Naive thymus-derived CD4-positive, alpha-beta T cell (primary cell): ENCODE results near the gene LUZP2. TPM values are rescaled to one million over a fixed set of nuclear protein-coding genes. Genes with fewer than 3 reads are reported as not detected.

ENCODE experiments used
- ATAC-seq: fragments of 150-1000 bp; cut with Tn5 transposase; 2 replicates; pipeline ENCODE4 v1.10.0; 2021; ENCODE audit warnings: mild to moderate bottlenecking, moderate library complexity
- CTCF ChIA-PET: fragments of 350-600 bp; sonication (Branson Sonifier 250); formaldehyde crosslinking; loops from one replicate; lab custom pipeline; 2021; ENCODE audit warnings: antibody characterized with exemption; lab: Charles Lee
- POLR2A ChIA-PET: fragments of 350-600 bp; sonication (Branson Sonifier 250); formaldehyde crosslinking; loops from one replicate; lab custom pipeline; 2021; ENCODE audit warnings: antibody characterized with exemption, inconsistent platforms; lab: Charles Lee
- DNase-seq, 9 donors: peaks; one replicate each; pipeline versions ENCODE4 v3.0.0 to v3.0.0-alpha.2; 2020 to 2022; ENCODE audit warnings: mixed read lengths in 1 of 9
- H3K27ac ChIP-seq: one replicate; pipeline ENCODE4 v1.7.0; 2013; ENCODE audit warnings: mild to moderate bottlenecking, low read depth, low read length, moderate library complexity
- H3K27me3 ChIP-seq, 2 donors: one replicate each; pipeline ENCODE4 v1.7.0; 2013; ENCODE audit warnings: low read length in 2 of 2, mild to moderate bottlenecking in 2 of 2, moderate library complexity in 2 of 2; ENCODE audit not compliant: control insufficient read depth in 2 of 2, insufficient read depth in 2 of 2
- H3K36me3 ChIP-seq, 3 experiments: 1 replicate in 2 of 3; 2 replicates in 1 of 3; pipeline ENCODE4 v1.7.0; 2013; ENCODE audit warnings: low read length in 3 of 3, mild to moderate bottlenecking in 3 of 3, moderate library complexity in 1 of 3; ENCODE audit not compliant: insufficient read depth in 3 of 3, control insufficient read depth in 2 of 3
- H3K4me1 ChIP-seq, 2 donors: one replicate each; pipeline ENCODE4 v1.7.0; 2013; ENCODE audit warnings: low read length in 2 of 2, mild to moderate bottlenecking in 2 of 2, moderate library complexity in 1 of 2; ENCODE audit not compliant: control insufficient read depth in 2 of 2, insufficient read depth in 2 of 2
- H3K4me3 ChIP-seq: 2 replicates; pipeline ENCODE4 v1.7.0; 2013; ENCODE audit warnings: mild to moderate bottlenecking, low read length
- H3K9me3 ChIP-seq, 3 experiments: 1 replicate in 2 of 3; 2 replicates in 1 of 3; pipeline ENCODE4 v1.7.0; 2013; ENCODE audit warnings: low read length in 3 of 3; ENCODE audit not compliant: control insufficient read depth in 2 of 3
- H3K27ac Mint-ChIP-seq, 9 donors: one replicate each; pipeline ENCODE4 v1.8.0; 2020 to 2022; ENCODE audit warnings: mixed read lengths in 9 of 9, mild to moderate bottlenecking in 8 of 9, moderate library complexity in 5 of 9, inconsistent platforms in 2 of 9
- H3K27me3 Mint-ChIP-seq, 5 donors: one replicate each; pipeline ENCODE4 v1.8.0; 2021 to 2022; ENCODE audit warnings: mixed read lengths in 5 of 5, mild to moderate bottlenecking in 1 of 5
- H3K36me3 Mint-ChIP-seq, 5 donors: one replicate each; pipeline ENCODE4 v1.8.0; 2020 to 2022; ENCODE audit warnings: mixed read lengths in 5 of 5, mild to moderate bottlenecking in 3 of 5, inconsistent platforms in 1 of 5
- H3K4me1 Mint-ChIP-seq, 7 donors: one replicate each; pipeline ENCODE4 v1.8.0; 2020 to 2022; ENCODE audit warnings: mixed read lengths in 7 of 7, mild to moderate bottlenecking in 3 of 7, inconsistent platforms in 1 of 7
- H3K4me3 Mint-ChIP-seq, 10 donors: one replicate each; pipeline ENCODE4 v1.8.0; 2020 to 2022; ENCODE audit warnings: mild to moderate bottlenecking in 10 of 10, mixed read lengths in 10 of 10, moderate library complexity in 6 of 10, inconsistent platforms in 2 of 10
- H3K9me3 Mint-ChIP-seq, 11 donors: one replicate each; pipeline ENCODE4 v1.8.0; 2020 to 2022; ENCODE audit warnings: mixed read lengths in 11 of 11, mild to moderate bottlenecking in 4 of 11, inconsistent platforms in 1 of 11, moderate library complexity in 1 of 11
- intact Hi-C, 2 donors: fragments of 100-400 bp; cut with micrococcal nuclease; formaldehyde crosslinking; loops; one replicate each; pipeline ENCODE4 v1.15.1; 2023
- polyA plus RNA-seq, 2 donors: library from polyadenylated mRNA; unstranded; fragments of 300-500 nt; fragmentation: Illumina TruSeq; gene quantifications; one replicate each; pipeline ENCODE4 v1.2.3, GENCODE V29; 2021
- total RNA-seq, 6 experiments: library from RNA in 5 of 6; stranded (reverse) in 5 of 6; gene quantifications; 1 replicate in 5 of 6; 2 replicates in 1 of 6; pipeline ENCODE4 v1.2.3 and lab custom pipeline; 2021 to 2026

The LUZP2 gene
- total and polyA plus RNA-seq, 7 experiments from 2014 or later, result not detected

DNA sequence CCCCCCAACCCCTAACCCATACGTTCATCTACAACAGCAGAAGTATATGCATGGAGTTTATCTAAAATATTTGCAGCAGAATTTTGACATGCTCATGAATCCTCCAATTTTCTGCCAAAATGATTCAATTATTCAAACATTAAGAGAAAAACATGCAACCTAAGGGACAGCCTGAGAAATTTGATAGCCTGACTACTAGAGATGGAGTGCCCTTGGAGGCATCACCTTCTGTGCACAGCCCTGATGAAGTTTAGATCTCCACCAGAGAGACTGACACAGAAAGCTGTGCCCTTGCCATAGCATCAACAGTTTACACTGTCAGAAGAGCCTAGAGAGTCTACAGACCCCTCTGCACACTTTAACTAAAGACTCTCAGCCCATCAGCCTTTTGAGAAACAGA is 217.7 kb downstream of the LUZP2 start:
- no peak for DNase-seq
- intact Hi-C loops, result no loop called here
- no peak for ATAC-seq
- H3K9me3 Mint-ChIP-seq, result peaks cover 0 to 12% (median 4%) of the 10 kb centered on the region in 11 donors
- no peaks in the 10 kb centered on the region for H3K27me3 ChIP-seq
- no peaks in the 10 kb centered on the region for H3K4me1 ChIP-seq
- H3K27ac ChIP-seq, result no peak overlapping the region
- H3K27ac Mint-ChIP-seq, result no peak overlapping the region
- CTCF ChIA-PET, result no interaction called here
- H3K4me3 Mint-ChIP-seq, result no peak overlapping the region
- POLR2A ChIA-PET, result no interaction called here
- H3K27me3 Mint-ChIP-seq, result no peaks in the 10 kb centered on the region
- no peaks in the 10 kb centered on the region for H3K4me1 Mint-ChIP-seq
- no peaks in the 10 kb centered on the region for H3K9me3 ChIP-seq
- H3K36me3 ChIP-seq, result no peaks in the 10 kb centered on the region
- no peak overlapping the region for H3K4me3 ChIP-seq
- H3K36me3 Mint-ChIP-seq, result no peaks in the 10 kb centered on the region

DNA sequence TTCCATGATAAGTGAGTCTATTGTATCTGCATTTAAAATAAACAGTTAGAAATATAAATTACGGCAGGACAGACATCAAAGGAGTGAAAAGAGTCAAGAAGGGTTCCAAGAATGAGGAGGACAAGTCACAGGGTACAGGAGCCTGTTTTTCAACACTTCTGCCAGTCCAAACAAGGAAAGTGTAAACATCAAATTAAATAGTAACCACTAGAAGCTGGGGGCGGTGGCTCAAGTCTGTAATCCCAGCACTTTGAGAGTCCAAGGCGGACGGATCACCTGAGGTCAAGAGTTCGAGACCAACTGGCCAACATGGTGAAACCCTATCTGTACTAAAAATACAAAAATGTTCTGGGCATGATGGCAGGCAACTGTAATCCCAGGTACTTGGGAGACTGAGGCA is 219.6 kb downstream of the LUZP2 start:
- Mint-ChIP-seq H3K4me3 (no peak overlapping the region), H3K27ac (no peak overlapping the region), H3K36me3 (no peaks in the 10 kb centered on the region), H3K9me3 (peaks cover 0 to 12% (median 4%) of the 10 kb centered on the region in 11 donors), H3K27me3 (no peaks in the 10 kb centered on the region), H3K4me1 (no peaks in the 10 kb centered on the region)
- intact Hi-C loops, result no loop called here
- DNase-seq (no peak), ATAC-seq (no peak)
- Histone ChIP-seq H3K4me3 (no peak overlapping the region), H3K27me3 (no peaks in the 10 kb centered on the region), H3K9me3 (no peaks in the 10 kb centered on the region), H3K27ac (no peak overlapping the region), H3K36me3 (no peaks in the 10 kb centered on the region), H3K4me1 (no peaks in the 10 kb centered on the region)
- CTCF ChIA-PET, result interaction anchor here (0.6 kb wide), 1 partner anchor 12 kb away, joined by 3 read pairs; no protein-coding TSS in a partner anchor
- POLR2A ChIA-PET, result no interaction called here

DNA sequence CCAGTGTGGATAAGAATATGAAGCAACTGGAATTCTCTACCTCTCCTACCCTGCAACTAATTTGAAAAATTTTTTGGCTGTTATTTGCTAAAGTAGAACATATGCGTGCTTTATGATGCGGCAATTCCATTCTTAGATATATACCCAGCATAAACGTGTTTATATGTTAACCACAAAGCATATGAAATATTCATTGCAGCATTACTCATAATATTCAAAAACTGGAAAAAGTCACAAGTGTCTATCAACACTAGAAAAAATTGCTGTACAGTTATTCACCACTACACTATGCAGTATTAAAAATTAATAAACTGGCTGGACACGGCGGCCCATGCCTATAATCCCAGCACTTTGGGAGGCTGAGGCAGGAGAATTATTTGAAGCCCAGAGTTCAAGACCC is 226.4 kb downstream of the LUZP2 start:
- POLR2A ChIA-PET, result no interaction called here

DNA sequence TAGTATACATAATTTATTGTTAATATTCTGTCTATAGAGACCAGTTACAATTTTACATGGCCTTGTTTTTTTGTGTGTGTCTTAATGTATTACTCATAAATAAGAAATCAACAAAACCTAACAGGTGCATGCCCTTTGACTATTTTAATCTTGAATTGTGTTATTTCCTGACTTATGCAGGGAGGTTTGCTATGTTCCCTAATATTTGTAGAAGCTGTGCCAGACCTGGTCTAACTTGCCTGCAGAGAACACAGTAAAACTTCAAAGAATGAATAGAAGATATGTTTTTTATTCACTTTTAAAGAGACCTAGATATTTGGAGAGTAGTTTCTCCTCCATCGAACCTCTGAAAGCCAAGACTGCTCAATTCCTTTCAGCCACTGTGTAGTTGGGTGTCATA is 234.7 kb downstream of the LUZP2 start:
- no peak overlapping the region for H3K4me3 Mint-ChIP-seq
- H3K36me3 ChIP-seq, result no peaks in the 10 kb centered on the region
- ChIA-PET POLR2A (no interaction called here), CTCF (no interaction called here)
- ATAC-seq, result no peak
- H3K9me3 ChIP-seq, result no peaks in the 10 kb centered on the region
- no peak overlapping the region for H3K27ac Mint-ChIP-seq
- H3K27ac ChIP-seq, result no peak overlapping the region
- no peaks in the 10 kb centered on the region for H3K4me1 ChIP-seq
- H3K27me3 ChIP-seq, result no peaks in the 10 kb centered on the region
- no peaks in the 10 kb centered on the region for H3K36me3 Mint-ChIP-seq
- H3K4me3 ChIP-seq, result no peak overlapping the region
- H3K4me1 Mint-ChIP-seq, result no peaks in the 10 kb centered on the region
- intact Hi-C loops, result no loop called here
- peaks cover 0 to 23% (median 3%) of the 10 kb centered on the region in 11 donors for H3K9me3 Mint-ChIP-seq
- DNase-seq, result no peak
- H3K27me3 Mint-ChIP-seq, result no peaks in the 10 kb centered on the region

More for the DNA sequence above, 226.4 kb downstream of the LUZP2 start:
- H3K9me3 Mint-ChIP-seq, result peaks cover 0 to 10% (median 2%) of the 10 kb centered on the region in 11 donors
- H3K27ac Mint-ChIP-seq, result no peak overlapping the region
- H3K36me3 Mint-ChIP-seq, result no peaks in the 10 kb centered on the region
- Histone ChIP-seq H3K27ac (no peak overlapping the region), H3K27me3 (no peaks in the 10 kb centered on the region), H3K9me3 (no peaks in the 10 kb centered on the region), H3K36me3 (no peaks in the 10 kb centered on the region), H3K4me1 (no peaks in the 10 kb centered on the region), H3K4me3 (no peak overlapping the region)
- ATAC-seq, result no peak
- CTCF ChIA-PET, result no interaction called here
- intact Hi-C loops, result no loop called here
- H3K4me1 Mint-ChIP-seq, result no peaks in the 10 kb centered on the region
- H3K4me3 Mint-ChIP-seq, result no peak overlapping the region
- H3K27me3 Mint-ChIP-seq, result no peaks in the 10 kb centered on the region
- DNase-seq, result no peak

DNA sequence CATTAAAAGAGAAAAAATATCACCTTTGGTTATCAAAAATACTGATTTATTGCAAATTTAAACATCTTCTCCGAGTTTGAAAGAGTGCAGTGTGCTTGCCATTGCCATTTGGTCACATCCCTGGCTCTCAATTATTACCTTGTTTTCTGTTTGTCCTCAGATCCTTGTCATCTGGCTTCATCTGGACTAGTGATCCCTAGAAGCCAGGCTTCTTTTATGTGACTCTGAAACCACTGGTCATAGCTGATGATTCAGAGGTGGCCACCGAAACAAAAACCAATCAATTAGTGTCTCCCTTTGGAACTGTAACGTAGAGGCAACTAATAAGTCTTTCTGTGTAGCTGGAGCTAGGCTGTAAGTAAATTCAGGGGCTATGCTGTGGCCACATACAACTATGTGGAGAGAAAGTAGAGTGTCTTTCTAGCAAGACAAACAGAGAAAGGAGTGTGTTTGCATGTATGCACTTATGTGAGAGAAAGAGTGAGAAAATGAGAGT is 237.9 kb downstream of the LUZP2 start:
- CTCF ChIA-PET, result no interaction called here
- POLR2A ChIA-PET, result no interaction called here
- no peaks in the 10 kb centered on the region for H3K36me3 ChIP-seq
- H3K4me3 ChIP-seq, result no peak overlapping the region
- Mint-ChIP-seq H3K9me3 (peaks cover 0 to 24% (median 5%) of the 10 kb centered on the region in 11 donors), H3K4me1 (no peaks in the 10 kb centered on the region), H3K27me3 (no peaks in the 10 kb centered on the region), H3K4me3 (no peak overlapping the region), H3K27ac (no peak overlapping the region), H3K36me3 (no peaks in the 10 kb centered on the region)
- DNase-seq (no peak), ATAC-seq (no peak)
- H3K9me3 ChIP-seq, result no peaks in the 10 kb centered on the region
- no peaks in the 10 kb centered on the region for H3K27me3 ChIP-seq
- no peaks in the 10 kb centered on the region for H3K4me1 ChIP-seq
- intact Hi-C loops, result no loop called here
- H3K27ac ChIP-seq, result no peak overlapping the region

DNA sequence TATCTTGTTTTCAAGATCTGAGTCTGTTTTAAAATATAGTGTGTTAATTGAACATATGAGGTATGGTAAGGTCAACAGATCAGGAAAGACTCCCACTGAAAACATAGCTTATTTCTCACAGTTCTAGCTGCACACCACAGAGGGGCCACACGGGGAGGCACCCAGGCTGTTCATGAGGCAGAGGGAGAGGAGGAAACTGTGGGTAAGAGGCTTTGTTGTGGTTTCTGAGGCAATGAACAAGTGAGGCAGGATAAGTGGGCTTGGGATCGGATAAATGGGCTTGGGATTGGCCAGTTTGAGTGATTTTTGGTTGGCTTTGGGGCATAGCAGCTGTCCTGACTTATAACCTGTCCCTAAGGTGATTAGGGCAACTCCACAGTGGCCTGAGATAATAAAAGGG is 242.1 kb downstream of the LUZP2 start:
- H3K27ac ChIP-seq, result no peak overlapping the region
- ChIA-PET POLR2A (no interaction called here), CTCF (no interaction called here)
- Mint-ChIP-seq H3K27me3 (no peaks in the 10 kb centered on the region), H3K4me3 (no peak overlapping the region), H3K27ac (no peak overlapping the region), H3K36me3 (no peaks in the 10 kb centered on the region), H3K4me1 (no peaks in the 10 kb centered on the region), H3K9me3 (peaks cover 0 to 17% (median 5%) of the 10 kb centered on the region in 11 donors)
- no peak overlapping the region for H3K4me3 ChIP-seq
- intact Hi-C loops, result no loop called here
- no peaks in the 10 kb centered on the region for H3K4me1 ChIP-seq
- H3K9me3 ChIP-seq, result no peaks in the 10 kb centered on the region
- ATAC-seq, result no peak
- H3K36me3 ChIP-seq, result no peaks in the 10 kb centered on the region
- no peak for DNase-seq
- no peaks in the 10 kb centered on the region for H3K27me3 ChIP-seq

DNA sequence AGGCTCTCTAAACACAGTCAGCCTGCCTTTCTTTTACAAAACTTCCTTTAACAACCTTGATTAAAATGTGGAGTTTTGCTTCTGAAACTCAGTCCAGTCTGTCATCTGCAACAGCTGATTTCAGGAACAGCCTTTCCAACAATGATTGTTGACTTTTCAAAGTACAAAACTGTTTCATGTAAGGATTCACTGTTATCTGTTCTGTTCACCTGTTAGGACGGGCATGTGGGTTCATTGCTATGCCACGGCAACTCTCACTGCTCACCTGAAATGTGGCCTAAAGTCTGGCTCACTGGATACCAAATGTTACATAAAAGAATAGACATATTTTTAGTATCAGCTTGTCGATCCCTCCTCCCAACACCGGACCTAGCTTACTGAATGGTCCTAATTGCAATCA is 242.8 kb downstream of the LUZP2 start:
- Mint-ChIP-seq H3K4me1 (no peaks in the 10 kb centered on the region), H3K27me3 (no peaks in the 10 kb centered on the region), H3K27ac (no peak overlapping the region), H3K4me3 (no peak overlapping the region), H3K36me3 (no peaks in the 10 kb centered on the region), H3K9me3 (peaks cover 0 to 17% (median 6%) of the 10 kb centered on the region in 11 donors)
- Histone ChIP-seq H3K36me3 (no peaks in the 10 kb centered on the region), H3K27me3 (no peaks in the 10 kb centered on the region), H3K4me1 (no peaks in the 10 kb centered on the region), H3K9me3 (no peaks in the 10 kb centered on the region), H3K27ac (no peak overlapping the region), H3K4me3 (no peak overlapping the region)
- CTCF ChIA-PET, result no interaction called here
- ATAC-seq (no peak), DNase-seq (no peak)
- intact Hi-C loops, result no loop called here
- POLR2A ChIA-PET, result no interaction called here
